Measurements from ENCODE around the gene TTC28.

Gene TTC28

GRCh38 chr22:27995801-27996528, 683.7 kb downstream of the TTC28 start:
- no peak for DNase-seq

GRCh38 chr22:27994481-27995331, 684.9 kb downstream of the TTC28 start:
- DNase-seq = no peak

GRCh38 chr22:27993774-27994350, 685.8 kb downstream of the TTC28 start:
- no peak for DNase-seq

- DNase-seq = no peak
Observed at GRCh38 chr22:27993201-27993635, 686.4 kb downstream of the TTC28 start.

GRCh38 chr22:27992294-27993165, 687.1 kb downstream of the TTC28 start:
- DNase-seq = no peak

- no peak for DNase-seq
Observed at GRCh38 chr22:27991586-27992293, 687.9 kb downstream of the TTC28 start.

GRCh38 chr22:27990879-27991278, 688.8 kb downstream of the TTC28 start:
- DNase-seq = peak; percentile 39

GRCh38 chr22:27990451-27990840, 689.2 kb downstream of the TTC28 start:
- no peak for DNase-seq

- DNase-seq = no peak
Observed at GRCh38 chr22:27989758-27990450, 689.7 kb downstream of the TTC28 start.

GRCh38 chr22:27988704-27989103, 690.9 kb downstream of the TTC28 start:
- no peak for DNase-seq

- DNase-seq = no peak
Observed at GRCh38 chr22:27987557-27987956, 692.1 kb downstream of the TTC28 start.

GRCh38 chr22:27986937-27987336, 692.7 kb downstream of the TTC28 start:
- no peak for DNase-seq

GRCh38 chr22:27986459-27986858, 693.2 kb downstream of the TTC28 start:
- DNase-seq = no peak

- DNase-seq = no peak
Observed at GRCh38 chr22:27985323-27986275, 694.0 kb downstream of the TTC28 start.

GRCh38 chr22:27984723-27985122, 694.9 kb downstream of the TTC28 start:
- DNase-seq = no peak

GRCh38 chr22:27984001-27984695, 695.5 kb downstream of the TTC28 start:
- DNase-seq = no peak

- DNase-seq = no peak
Observed at GRCh38 chr22:27983361-27983791, 696.3 kb downstream of the TTC28 start.

GRCh38 chr22:27982630-27983180, 696.9 kb downstream of the TTC28 start:
- DNase-seq = no peak

GRCh38 chr22:27982106-27982505, 697.5 kb downstream of the TTC28 start:
- DNase-seq = no peak
